ENCODE results near the gene OR13C9. TPM values are rescaled to one million over a fixed set of nuclear protein-coding genes. Genes with fewer than 3 reads are reported as not detected.

OR13C9 gene
- total and polyA plus RNA-seq, 2 donors (not counting 3 experiments of a cell fraction or from before 2014, with no cell fraction given), result not detected

- POLR2A ChIA-PET, result no interaction called here
- H3K36me3 ChIP-seq (ENCODE audit: control insufficient read depth in 2 of 2, extremely low read depth in 1 of 2, insufficient read depth in 2 of 2, low read length in 2 of 2), result no peaks in the 10 kb centered on the region
- no peak for FAIRE-seq
These were observed 49.1 kb downstream of the OR13C9 start, which contains the start of gene OR13C8 for GRCh38 chr9:104568868-104569267. TSS of gene OR13C8 (plus strand) at chr9:104569168. CDS start at chr9:104569168, 0 bp downstream.

More at GRCh38 chr9:104568868-104569267, 49.1 kb downstream of the OR13C9 start, which contains the start of gene OR13C8:
- DNase-seq (ENCODE audit: low read depth, low spot score), result no peak
- Histone ChIP-seq H3K79me2 (ENCODE audit: control insufficient read depth, insufficient read depth, low read length) (no peaks in the 10 kb centered on the region), H3K4me1 (ENCODE audit: control insufficient read depth, extremely low read depth, insufficient read depth, low read length) (no peaks in the 10 kb centered on the region), H4K20me1 (replicated peaks; ENCODE audit: control insufficient read depth, extremely low read depth, insufficient read depth, low read length) (no peaks in the 10 kb centered on the region), H3K27me3 (ENCODE audit: control insufficient read depth in 2 of 2, insufficient read depth in 2 of 2, low read length in 2 of 2) (no peaks in the 10 kb centered on the region), H3K9ac (replicated peaks; ENCODE audit: extremely low read depth, insufficient read depth, low read length) (no peak within 1 kb of the TSS), H3K9me1 (replicated peaks; ENCODE audit: control insufficient read depth, extremely low read depth, insufficient read depth, low read length) (no peaks in the 10 kb centered on the region), H3K4me2 (ENCODE audit: insufficient read depth, low read length) (no peak within 1 kb of the TSS), H3K9me3 (replicated peaks; ENCODE audit: control insufficient read depth, insufficient read depth, low read length) (peaks cover 2% of the 10 kb centered on the region), H2AFZ (ENCODE audit: low read depth, low read length) (no peak within 1 kb of the TSS), H3K27ac (ENCODE audit: insufficient read depth, low read depth, low read length) (no peak within 1 kb of the TSS), H3K4me3 (replicated peaks in 1 of 3; ENCODE audit: insufficient read depth in 1 of 3, low read depth in 1 of 3, low read length in 3 of 3) (no peak within 1 kb of the TSS)
- CTCF ChIA-PET, result no interaction called here
- no TSS peak for BruUV-seq (replicated peaks)
- dilution Hi-C loops (cut with MboI; ENCODE audit: extremely low pct_ligation_motif_present, low sequenced_read_pairs) (no loop called here), intact Hi-C loops (cut with micrococcal nuclease) (no loop called here)
- TF ChIP-seq CTCF (IDR thresholded peaks at IDR 0.05; ENCODE audit: extremely low read depth in 1 of 2, insufficient read depth in 1 of 2, low read depth in 1 of 2, low read length in 2 of 2) (no peak), POLR2AphosphoS5 (IDR thresholded peaks at IDR 0.05; ENCODE audit: insufficient read depth, low read depth, low read length) (no peak), MYC (IDR thresholded peaks at IDR 0.05; ENCODE audit: low read depth, low read length) (no peak), EZH2 (IDR thresholded peaks at IDR 0.05; ENCODE audit: borderline replicate concordance, low read depth, low read length, severe bottlenecking) (no peak), MAX (IDR thresholded peaks at IDR 0.05; ENCODE audit: insufficient read depth, insufficient read length) (no peak), POLR2A (IDR thresholded peaks at IDR 0.05; ENCODE audit: low read depth, low read length) (no peak)

Other genes with a start within 250 kb of the OR13C9 start
- gene OR13F1, start 113.9 kb downstream of the OR13C9 start, total RNA-seq, result not detected in 2 replicates
- gene OR13F1, start 113.9 kb downstream of the OR13C9 start, polyA plus RNA-seq, result not detected in 2 replicates
- not detected in 2 replicates for gene OR13C4, start 91.0 kb downstream of the OR13C9 start, total RNA-seq
- not detected in 2 replicates for gene OR13C4, start 91.0 kb downstream of the OR13C9 start, polyA plus RNA-seq
- gene OR13C3, start 81.3 kb downstream of the OR13C9 start, total RNA-seq, result not detected in 2 replicates
- not detected in 2 replicates for gene OR13C3, start 81.3 kb downstream of the OR13C9 start, polyA plus RNA-seq
- not detected in 2 replicates for gene OR13C8, start 49.0 kb downstream of the OR13C9 start, total RNA-seq
- gene OR13C8, start 49.0 kb downstream of the OR13C9 start, polyA plus RNA-seq, result not detected in 2 replicates
- gene OR13C5, start 18.8 kb downstream of the OR13C9 start, total RNA-seq, result not detected in 2 replicates
- gene OR13C5, start 18.8 kb downstream of the OR13C9 start, polyA plus RNA-seq, result not detected in 2 replicates
- not detected in 2 replicates for gene OR13C2, start 12.6 kb downstream of the OR13C9 start, total RNA-seq
- not detected in 2 replicates for gene OR13C2, start 12.6 kb downstream of the OR13C9 start, polyA plus RNA-seq
- gene OR13D1, start 76.3 kb upstream of the OR13C9 start, total RNA-seq, result not detected in 2 replicates
- gene OR13D1, start 76.3 kb upstream of the OR13C9 start, polyA plus RNA-seq, result not detected in 2 replicates
- gene NIPSNAP3A, start 129.5 kb upstream of the OR13C9 start, total RNA-seq, result 27.2 and 27.8 TPM in 2 replicates
- gene NIPSNAP3A, start 129.5 kb upstream of the OR13C9 start, polyA plus RNA-seq, result 23.1 and 27.2 TPM in 2 replicates
- gene NIPSNAP3B, start 145.9 kb upstream of the OR13C9 start, total RNA-seq, result 1.1 TPM in 2 replicates
- 0.24 and 0.40 TPM in 2 replicates for gene NIPSNAP3B, start 145.9 kb upstream of the OR13C9 start, polyA plus RNA-seq

Data from endothelial cell of umbilical vein (primary cell).